RCC 7860 (cell line): ENCODE measurements around the gene CRK.
A peak's percentile ranks its signal among the peaks of the same experiment; 100 is the strongest.

Source experiments
- DNase-seq: peaks from one replicate; pipeline ENCODE4 v3.0.0-alpha.2; 2015; ENCODE audit warnings: low spot score
- FAIRE-seq: peaks from 2 replicates; lab custom pipeline; 2012; peaks lifted over from hg19 to GRCh38; lab: Jason Lieb, UNC

Gene CRK

DNA sequence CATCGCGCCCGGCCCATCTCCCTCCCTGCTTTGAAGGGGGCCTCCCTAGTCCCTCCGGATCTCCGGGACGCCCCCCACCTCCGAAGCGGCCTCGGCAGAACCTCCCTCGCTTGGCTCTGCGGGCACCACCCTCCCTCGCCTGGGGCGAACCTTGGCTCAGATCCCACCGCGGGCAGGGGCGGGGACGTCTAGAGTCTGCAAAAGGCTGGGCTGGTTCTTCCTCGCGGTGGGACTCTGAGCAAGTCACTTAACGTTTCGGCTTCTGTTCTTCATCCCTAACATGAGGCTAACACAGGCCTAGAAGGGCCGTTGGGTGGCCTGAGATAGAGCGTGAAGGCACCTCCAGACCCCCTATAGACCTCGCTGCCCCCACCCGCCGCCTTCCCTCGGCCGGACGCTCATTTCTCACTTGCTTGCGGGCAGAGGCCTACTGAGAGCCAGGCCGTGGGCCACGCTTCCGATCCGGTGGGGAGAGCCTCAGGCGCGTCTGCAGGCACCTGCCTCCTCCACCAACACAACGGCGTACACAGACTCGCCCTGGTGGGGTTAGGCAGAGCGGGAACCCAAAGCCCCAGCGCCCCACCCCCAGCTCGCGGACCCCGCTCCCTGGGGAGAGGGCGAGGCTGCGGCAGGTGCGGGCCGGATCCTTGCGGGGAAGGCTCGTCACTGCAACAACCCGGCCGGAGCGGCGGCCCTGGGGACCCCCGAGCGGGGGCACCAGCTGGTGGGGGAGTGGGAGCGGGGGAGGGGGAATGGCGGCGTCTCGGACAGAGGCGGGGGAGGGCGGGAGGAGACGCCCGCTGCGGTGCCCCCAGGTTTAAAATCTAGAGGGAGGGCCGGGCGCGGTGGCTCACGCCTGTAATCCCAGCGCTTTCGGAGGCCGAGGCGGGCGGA lies 31.0 kb upstream of the CRK start:
- FAIRE-seq (no peak), DNase-seq (peak; percentile 49)

DNA sequence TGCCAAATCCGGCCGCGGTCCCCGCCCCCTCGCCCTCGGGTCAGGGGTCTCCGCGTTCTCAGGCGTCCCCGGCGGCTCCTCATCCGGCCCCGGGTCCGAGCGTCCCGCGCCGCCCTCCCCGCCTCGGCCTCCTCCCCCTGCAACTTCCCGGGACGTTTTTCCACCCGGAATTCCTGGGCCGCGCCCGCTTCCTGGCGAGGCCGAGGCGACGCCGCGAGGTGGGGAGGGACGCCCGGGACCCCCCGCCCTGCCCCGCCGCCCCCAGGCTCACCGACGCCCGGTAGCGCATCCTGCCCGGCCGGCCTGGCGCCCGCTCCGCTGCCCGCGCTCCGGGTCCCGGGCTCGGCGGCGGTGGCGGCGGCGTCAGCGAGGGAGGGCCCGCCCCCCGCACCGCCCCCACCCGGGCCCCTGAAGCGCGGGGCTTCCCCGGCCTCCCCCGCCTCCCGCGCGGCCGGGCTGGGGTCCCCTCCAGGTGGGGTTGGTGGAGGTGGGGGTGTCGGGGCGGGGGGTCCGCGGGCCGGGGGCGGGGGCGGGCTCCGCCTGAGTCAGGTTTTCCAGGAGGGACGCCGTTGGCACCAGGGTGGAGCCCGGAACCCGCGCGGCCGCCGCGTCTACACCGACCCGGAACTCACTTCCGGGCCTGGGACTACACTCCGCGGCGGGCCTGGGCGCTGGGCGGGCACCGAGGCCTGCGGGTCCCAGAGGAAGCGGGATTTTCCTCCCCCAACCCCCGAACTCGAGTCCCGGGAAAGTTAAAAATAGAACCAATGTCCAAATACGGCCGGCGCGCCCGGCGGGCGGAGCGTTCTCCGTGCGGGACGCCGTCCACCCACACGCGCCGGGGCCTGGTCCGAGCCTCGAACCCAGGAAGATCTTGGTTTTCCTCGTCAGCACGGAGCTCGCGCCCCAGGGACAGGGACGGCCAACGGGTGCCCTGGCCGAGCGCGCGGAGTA lies 29.7 kb upstream of the CRK start:
- DNase-seq: peak; percentile 51
- no peak for FAIRE-seq

DNA sequence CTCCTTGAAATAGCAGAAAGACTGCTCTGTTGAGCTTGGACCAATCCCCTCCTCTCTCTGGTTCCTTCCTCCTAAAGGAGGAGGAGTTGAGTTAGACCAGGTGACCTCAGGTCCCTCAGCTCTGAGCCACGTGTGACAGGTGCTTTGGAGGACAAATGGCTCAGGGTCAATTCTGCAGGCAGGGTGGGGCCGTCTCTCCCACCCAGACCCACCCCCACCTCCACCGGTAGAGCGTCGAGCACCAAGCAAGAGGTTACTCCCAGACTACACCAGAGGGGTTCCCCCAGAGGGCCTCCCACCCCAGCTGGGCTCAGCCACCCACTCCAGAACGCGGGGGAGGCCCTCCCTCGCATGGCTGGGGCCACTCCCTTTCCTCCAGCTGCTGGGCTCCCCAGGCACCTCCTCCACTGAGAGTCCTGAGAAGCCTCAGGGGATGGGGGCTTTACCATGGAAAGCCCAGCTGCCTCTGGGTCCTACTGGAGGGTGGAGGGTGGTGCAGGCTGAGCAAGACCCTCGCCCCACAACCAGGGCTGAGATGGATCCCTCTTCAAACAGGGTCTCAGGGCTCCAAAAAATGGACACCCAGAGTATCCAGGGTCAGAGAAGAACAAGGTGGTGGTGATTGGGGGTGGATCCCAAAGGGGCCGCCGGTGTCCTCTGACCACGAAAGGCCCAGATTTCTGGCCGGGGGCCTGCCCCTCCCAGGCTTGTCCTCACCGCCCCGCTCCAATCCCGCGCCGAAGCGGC lies 28.8 kb upstream of the CRK start:
- FAIRE-seq (no peak), DNase-seq (peak; percentile 28)

DNA sequence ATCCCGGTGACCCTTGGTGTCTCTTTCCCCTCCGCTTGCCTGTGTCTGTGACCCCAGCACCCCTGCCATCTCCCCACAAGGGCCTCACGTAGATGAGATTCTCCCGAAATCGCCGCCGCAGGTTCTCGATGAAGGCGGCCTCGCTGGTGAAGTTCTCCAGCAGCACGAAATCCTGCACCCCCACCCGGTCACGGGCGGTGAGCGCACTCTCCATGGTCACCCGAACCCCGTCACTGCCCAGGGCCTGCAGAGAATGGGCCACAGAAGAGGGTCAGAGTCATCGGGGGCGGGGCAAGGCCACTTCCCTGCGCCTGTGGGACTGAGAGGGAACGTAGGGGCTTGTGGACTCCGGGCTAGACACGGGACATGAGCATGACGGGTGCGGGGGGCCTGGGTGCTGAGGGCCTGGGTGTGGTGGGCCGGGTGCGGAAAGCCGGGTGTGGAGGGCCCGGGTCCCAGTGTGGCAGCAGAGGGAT lies 28.1 kb upstream of the CRK start:
- no peak for DNase-seq
- no peak for FAIRE-seq

DNA sequence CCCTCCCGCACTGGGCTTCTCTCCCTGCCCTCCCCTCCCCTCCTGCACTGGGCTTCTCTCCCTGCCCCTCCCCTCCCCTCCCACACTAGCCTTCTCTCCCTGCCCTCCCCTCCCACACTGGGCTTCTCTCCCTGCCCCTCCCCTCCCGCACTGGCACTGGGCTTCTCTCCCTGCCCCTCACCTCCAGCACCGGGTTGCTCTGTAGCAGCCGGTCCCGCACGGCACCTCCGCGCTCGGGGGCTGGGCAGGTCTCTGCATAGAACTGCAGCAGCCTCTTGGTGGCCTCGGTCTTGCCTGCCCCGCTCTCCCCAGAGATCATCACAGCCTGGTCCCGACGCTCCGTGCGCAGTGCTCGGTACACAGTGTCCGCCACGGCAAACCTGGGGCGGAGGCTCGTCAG lies 26.6 kb upstream of the CRK start:
- DNase-seq (no peak), FAIRE-seq (no peak)

DNA sequence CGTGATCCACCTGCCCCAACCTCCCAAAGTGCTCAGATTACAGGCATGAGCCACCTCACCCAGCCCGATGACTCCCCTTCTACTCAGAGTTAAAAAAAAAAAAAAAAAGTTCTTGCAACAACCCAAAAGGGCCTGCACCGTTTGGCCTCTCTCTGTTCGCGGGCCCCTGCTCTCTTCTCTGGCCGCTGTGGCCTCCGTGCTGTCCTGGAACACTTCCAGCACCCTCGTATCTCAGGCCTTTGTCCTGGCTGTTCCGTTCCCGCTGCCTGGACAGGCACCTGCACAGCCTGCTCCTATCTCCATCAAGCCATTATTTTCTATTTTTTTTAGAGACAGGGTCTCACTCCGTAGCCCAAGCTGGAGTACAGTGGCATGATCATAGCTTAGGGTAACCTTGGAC lies 25.7 kb upstream of the CRK start:
- DNase-seq: no peak
- FAIRE-seq: no peak

DNA sequence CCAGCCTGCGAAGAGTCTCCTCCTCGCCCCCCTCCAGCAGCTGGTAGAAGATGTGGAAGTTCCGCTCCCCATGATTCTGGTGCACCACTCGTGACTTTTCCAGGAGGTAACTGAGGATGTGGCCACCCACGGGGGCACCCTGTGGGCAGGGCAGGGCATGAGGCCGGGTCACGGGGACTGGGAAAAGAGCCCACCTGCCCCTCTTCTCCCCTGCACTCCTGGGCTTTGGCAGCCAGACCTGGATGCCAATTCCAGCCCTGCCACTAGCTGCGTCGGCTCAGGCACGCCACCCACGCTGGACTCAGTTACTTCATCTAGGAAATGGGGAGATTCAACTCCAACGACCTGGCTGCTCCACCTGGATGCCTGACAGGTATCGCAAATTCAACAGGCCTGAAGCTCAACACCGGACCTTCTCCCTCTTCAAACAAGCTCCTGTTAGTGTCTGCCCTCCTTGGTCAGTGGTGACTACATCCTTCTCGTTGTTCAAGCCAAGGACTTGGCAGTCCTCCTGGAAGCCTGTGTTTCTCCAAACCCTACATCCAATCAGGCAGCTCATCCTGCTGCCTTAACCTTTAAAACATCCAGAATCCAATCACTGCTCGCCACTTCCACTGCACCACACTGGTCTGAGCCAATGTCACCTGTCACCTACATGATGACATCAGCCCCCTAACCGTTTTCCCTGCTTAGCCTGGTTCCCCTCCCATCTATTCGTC lies 24.9 kb upstream of the CRK start:
- no peak for DNase-seq
- no peak for FAIRE-seq

DNA sequence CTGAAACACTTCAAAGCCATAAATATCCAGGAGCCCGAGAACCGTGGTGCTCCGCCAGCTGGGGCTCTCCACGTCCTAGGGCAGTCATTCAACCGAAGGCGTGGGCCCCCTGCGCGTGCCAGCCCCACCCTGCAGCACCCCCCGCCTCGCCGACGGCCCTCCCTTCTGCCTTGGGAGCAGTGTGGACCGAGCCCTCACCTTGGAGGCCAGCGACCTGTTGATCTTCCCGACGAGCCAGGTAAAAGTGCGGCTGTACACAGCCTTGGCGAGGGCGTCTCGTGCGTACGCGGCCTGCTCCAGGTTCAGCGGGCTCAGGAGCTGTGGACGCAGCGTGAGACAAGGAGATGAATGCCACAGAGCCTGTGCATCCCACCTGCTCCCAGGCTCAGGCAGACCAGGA lies 22.4 kb upstream of the CRK start:
- DNase-seq (no peak), FAIRE-seq (no peak)

DNA sequence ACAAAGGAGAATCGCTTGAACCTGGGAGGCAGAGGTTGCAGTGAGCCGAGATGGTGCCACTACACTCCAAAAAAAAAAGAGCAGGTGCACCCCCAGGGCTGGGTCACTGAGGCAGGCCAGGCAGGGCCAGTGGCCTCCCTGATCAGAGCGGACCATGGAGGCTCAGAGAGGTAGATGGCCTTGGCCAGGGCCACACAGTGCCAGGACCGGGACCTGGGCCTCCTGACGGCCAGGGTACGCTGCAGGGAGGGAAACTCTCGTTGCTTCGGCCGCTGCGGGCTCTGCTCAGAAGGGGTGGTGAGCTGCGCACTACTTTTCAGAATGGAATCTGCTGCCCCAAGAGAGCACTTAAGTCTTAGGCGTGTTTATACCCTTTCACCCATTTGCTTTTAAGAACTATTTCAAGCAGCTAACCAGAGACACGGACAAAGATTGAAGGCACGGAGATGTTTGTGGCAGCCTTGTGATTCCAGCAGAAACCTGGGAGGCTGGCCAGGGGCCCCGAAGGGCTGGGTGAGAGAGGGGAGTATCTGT lies 19.4 kb upstream of the CRK start:
- DNase-seq (no peak), FAIRE-seq (no peak)

DNA sequence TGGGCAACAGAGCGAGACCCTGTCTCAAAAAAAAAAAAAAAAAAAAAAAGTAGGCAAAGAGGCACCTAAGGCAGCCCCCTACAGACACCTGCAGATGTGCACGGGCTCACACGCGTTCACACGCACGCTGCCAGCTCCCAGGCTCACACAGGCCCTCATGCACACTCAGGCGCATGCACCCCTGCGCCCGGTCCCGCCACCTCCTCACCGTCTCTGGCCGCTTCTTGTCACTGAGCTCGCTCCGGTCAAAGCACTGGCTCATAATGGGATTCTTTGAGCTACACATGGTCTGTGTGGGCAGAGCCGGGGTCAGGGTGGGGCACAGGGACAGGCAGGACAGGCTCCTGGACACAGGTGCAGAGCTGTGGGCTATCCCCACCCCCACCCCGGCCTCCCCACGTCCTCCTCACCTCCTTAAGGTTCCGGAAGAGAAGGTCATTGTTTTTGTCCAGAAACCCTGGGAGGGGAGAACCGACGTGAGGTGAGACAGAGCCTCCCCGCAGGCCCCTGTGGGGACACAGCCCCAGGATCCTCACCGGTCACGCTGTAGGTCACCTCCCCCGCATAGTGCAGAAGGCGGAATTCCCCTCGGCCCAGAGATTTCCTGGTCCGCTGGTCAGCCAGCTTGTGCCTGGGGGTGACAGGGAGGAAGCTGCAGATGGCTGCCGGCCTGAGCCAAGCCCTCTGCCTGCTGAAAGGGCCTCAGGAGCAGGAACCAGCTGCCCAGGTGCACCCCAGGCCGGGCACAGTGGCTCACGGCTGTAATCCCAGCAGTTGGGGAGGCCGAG lies 18.6 kb upstream of the CRK start:
- FAIRE-seq: peak; percentile 55
- peak; percentile 80 for DNase-seq

DNA sequence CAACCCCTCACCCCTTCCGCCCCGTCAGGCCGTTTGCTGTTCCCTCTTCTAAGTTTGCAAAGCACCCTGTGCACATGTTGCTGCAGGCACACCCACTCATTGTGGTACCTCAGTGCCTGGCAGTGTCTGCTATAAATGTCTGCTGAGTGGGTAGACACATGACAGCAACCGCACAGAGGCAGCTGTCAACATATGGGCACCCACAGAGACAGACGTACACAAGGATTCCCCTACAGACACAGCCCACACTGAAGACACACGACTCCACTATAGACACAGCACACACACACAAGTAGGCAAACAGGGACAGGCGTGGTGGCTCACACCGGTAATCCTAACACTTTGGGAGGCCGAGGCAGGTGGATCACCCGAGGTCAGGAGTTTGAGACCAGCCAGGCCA lies 17.8 kb upstream of the CRK start:
- no peak for FAIRE-seq
- DNase-seq: no peak

DNA sequence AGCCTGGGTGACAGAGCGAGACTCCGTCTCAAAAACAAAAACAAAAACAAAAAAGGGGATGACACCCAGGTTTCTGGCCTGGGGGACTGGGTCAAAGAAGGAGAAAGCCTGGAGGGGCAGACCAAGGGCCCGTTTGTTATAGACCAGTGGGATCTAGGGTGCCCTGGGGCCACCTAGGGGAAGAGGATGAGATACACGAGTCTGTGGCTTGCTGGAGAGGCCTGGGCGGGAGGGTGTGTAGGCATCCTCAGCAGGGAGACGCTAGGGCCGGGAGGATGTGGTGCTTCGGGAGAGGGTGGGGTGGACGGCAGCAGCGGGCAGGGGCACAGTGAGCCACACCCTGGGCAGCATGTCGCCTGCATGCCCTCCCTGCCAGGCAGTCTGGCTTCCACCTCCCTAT lies 17.1 kb upstream of the CRK start:
- DNase-seq (no peak), FAIRE-seq (no peak)

DNA sequence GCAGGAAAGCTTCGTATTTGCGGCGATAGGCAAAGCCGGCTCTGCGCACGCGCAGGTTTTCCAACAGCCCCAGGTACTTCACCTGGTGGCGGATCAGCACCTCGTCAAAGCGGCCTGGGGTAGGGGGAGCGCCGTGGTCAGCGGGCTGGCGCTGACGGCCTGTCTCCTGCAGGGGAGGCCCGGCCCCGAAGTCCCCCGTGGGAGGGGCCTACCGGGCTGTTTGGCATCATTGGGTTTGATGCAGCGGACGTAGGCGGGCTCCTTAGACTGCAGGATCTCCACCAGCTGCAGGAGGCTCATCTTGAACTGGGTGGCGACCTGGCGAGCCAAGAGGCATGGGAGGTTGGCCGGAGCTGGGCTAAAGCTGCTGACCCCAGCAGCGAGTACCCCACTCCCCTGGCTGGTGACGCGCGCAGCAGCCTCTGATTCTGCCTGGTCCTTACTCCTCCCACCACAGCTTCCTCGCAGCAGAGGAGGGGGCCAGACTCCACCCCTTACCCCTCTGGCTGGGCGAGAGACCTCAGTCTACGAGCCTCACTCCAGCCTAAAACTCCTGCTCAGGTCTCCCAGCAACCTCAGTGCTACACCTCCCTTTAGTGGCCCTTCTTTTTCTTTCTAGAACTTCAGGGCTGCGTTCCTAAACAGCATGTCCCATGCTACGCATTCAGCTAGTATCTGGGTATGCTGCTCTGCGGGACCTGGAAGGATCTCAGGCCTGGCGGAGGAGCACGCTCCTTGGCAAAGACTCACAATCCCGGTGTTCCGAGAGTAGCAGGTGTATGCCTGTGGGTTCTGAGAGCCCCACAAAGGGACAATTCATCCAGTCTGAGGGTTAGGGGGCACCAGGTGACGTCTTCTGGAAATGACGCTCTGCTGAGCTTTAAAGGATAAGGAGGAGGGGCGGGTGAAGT lies 16.1 kb upstream of the CRK start:
- DNase-seq (no peak), FAIRE-seq (no peak)

DNA sequence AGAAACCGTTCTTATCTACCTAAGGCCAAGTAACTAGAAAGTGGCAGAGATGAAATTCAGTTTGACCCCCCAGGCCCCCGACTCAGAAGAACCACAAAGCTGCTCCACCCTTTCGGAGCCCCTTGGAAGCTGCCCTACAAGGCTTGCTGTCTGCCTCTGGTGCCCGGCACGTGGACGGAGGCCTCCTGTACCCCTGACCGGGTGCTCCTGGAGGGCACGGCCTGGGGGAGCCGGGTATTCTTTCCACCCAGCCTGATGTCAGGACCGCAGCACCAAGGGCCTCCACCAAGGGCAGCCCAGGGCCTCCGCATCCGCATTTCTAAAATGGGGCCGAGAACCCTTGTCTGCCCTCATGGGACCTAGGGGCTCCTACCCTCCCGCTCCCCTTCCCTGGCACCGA lies 15.5 kb upstream of the CRK start:
- FAIRE-seq (no peak), DNase-seq (no peak)

DNA sequence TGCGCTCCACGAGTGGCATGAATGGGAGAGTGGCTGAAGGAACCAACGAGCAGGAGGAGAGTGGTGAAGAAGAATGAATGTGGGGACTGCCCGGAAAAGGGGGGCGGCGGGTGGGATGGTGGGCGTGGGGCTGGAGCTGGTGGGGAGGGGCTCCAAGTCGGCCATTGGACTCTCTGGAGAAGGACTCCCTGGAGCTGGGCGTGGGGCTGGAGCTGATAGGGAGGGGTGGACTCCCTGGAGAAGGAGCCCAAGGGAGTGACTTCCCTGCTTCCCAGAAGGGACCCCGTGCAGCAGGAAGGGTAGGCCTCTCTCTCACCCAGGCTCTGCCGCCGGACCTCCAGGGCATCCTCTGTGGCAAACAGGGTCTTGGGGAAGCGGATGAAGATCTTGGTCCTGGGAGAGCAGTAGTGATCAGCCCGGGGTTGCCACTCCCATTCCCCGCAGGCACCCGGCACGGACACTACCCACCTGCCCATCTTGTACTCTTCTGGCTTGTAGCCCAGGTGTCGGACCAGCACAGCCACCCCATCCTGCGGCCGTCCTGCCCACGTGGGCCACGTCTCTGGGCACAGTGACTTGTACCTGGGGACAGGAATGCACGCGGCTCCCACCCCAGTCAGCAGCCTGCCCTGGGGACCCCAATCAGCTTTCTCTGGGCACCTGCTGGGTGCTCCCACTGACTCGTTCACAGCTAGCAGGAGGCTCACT lies 14.9 kb upstream of the CRK start:
- FAIRE-seq: no peak
- DNase-seq: no peak

DNA sequence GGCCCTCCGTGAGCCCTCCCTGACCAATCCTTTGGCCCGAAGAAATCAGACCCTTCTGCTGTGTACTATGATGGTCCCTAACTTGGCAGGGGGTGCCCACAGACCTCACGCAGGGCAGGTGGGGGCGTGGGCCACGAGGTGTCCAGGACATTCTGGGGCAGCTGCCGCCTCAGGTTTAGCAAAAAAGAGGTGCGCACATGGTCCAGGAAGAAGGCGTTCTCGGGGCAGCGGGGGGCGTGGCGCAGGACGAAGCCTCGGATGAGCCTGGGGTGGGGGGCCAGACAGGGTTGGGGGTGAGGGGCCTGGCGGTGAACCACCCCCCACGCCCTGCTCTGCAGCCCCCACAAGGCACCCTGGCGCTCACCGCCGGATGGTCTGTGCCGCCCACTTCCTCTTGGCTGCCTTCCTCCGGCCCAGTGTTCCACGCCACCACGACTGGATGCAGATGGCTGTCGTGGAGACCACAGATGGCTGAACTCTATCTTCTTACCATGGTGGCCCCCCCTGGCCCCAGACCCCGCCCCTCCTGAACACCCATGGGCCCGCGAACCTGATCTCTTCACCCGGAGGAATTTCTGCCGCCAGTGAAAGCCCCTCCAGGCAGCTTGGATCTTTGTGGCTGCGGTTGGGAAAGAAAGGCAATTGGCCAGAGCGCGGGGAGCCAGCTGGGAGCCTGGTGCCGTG lies 14.2 kb upstream of the CRK start:
- FAIRE-seq (no peak), DNase-seq (no peak)

DNA sequence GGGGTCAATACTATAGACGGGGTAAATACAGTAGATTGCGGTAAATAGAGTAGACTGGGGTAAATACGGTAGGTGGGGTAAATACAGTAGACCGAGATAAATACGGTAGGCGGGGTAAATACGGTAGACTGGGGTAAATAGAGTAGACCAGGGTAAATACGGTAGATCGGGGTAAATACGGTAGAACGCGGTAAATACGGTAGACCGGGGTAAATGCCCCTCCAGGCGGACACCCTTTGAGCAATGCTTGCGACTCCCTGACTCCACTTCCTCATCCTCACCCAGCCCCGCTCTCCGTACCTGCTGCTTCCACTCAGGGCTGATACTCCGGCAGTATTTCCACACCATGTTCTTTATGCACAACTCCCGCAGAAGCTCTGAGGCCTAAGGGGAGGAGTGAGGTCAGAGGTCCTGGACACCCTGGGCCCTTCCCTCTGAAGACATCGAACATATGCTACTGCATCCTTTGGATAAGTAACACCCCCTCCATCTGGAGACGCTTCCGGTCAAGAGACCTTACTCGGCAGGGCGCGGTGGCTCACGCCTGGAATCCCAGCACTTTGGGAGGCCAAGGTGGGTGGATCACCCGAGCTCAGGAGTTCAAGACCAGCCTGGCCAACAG lies 13.3 kb upstream of the CRK start:
- no peak for DNase-seq
- FAIRE-seq: no peak
